Measurements from ENCODE around the gene NOTCH4. TPM values are rescaled to one million over a fixed set of nuclear protein-coding genes. Genes with fewer than 3 reads are reported as not detected.

The NOTCH4 gene
- total and polyA plus RNA-seq, 9 of the 15 experiments (the other 6 are each of a cell fraction or from before 2014, with no cell fraction given): 0.24 to 4.3 (median 1.7) TPM

GRCh38 chr6:32167761-32168262 is 56.1 kb downstream of the NOTCH4 start (continued):
- TF ChIP-seq REST (IDR thresholded peaks at IDR 0.05; ENCODE audit: borderline replicate concordance): no peak; the same call in 1 of the 2 replicates
- no peak for TF ChIP-seq REST (CRISPR knock-in tag; IDR thresholded peaks at IDR 0.05; ENCODE audit: low read depth)
- no peak for TF ChIP-seq GABPB1 (CRISPR knock-in tag; IDR thresholded peaks at IDR 0.05)
- no peak for TF ChIP-seq KDM2B (CRISPR knock-in tag; IDR thresholded peaks at IDR 0.05)
- TF ChIP-seq POLR2AphosphoS5 (IDR thresholded peaks at IDR 0.05; ENCODE audit: control insufficient read depth, insufficient read depth, low read depth, low read length): peak; percentile 93
- no peak; the same call in 1 of the 2 replicates for TF ChIP-seq ZEB2 (IDR thresholded peaks at IDR 0.05)
- TF ChIP-seq ZNF217 (CRISPR knock-in tag; IDR thresholded peaks at IDR 0.05): no peak
- no peak for TF ChIP-seq ZNF785 (CRISPR knock-in tag; IDR thresholded peaks at IDR 0.05)
- TF ChIP-seq BRF1 (IDR thresholded peaks at IDR 0.05; ENCODE audit: borderline replicate concordance, extremely low read depth, insufficient read length): no peak
- TF ChIP-seq ZNF282 (CRISPR knock-in tag; IDR thresholded peaks at IDR 0.05): no peak
- TF ChIP-seq HLTF (IDR thresholded peaks at IDR 0.05): peak; percentile 74; the same call in 1 of the 2 replicates
- no peak for TF ChIP-seq SMARCA5 (IDR thresholded peaks at IDR 0.05)
- TF ChIP-seq CC2D1A (IDR thresholded peaks at IDR 0.05): peak; percentile 92; the same call in 1 of the 2 replicates
- TF ChIP-seq ZNF318 (IDR thresholded peaks at IDR 0.05; ENCODE audit: borderline replicate concordance in 1 of 2, low read depth in 1 of 2): no peak

Data from K562 (cell line).